NCI-H1092 (cell line): Measurements from ENCODE around the gene NUP188.
A peak's percentile ranks its signal among the peaks of the same experiment; 100 is the strongest.
"Not testable (repeated sequence)": the region's sequence is repeated elsewhere in the genome, so short reads cannot be mapped to it uniquely, and the experiment has no call there.

Source experiments
- DNase-seq: peaks from one replicate; lab custom pipeline; 2025; lab: John Stamatoyannopoulos, UW

NUP188 gene

GRCh38 chr9:128916745-128917144 is 30.8 kb upstream of the NUP188 start:
- no peak for DNase-seq

GRCh38 chr9:128917151-128917849 is 30.2 kb upstream of the NUP188 start:
- DNase-seq, result peak; percentile 64

GRCh38 chr9:128918921-128919320 is 28.6 kb upstream of the NUP188 start:
- DNase-seq, result no peak

DNA sequence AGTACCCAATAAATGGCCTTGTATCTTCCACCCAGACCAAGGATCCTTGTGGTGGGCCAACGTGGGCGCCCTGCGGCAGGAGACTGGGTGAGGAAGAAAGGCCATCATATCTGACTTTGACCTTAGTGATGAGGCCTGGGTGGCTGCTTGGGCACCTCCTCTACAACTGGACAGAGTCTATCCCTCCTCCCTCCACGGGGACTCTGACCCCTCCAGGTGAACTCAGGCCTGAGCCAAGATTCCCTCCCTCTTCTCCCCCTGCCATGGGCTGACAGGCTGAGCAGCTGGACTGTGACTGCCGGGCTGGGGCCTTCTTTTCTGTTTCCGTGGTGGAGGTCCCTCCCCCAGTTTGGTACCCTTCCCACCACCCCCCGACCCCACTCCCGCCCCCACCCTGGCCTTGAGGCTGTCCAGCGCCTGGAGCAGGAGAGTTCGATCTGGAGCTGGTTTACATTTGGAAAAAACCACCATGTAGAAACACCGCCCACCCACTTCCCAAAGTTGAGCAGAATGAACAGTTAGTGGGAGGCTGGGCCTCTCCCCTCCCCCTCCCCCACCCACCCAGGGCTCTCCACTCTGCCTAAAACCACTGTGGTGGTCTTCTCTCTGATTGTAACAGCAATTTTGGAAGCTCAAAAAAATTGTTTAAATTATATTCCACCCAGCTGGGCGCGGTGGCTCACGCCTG is 28.0 kb upstream of the NUP188 start:
- no peak for DNase-seq

DNA sequence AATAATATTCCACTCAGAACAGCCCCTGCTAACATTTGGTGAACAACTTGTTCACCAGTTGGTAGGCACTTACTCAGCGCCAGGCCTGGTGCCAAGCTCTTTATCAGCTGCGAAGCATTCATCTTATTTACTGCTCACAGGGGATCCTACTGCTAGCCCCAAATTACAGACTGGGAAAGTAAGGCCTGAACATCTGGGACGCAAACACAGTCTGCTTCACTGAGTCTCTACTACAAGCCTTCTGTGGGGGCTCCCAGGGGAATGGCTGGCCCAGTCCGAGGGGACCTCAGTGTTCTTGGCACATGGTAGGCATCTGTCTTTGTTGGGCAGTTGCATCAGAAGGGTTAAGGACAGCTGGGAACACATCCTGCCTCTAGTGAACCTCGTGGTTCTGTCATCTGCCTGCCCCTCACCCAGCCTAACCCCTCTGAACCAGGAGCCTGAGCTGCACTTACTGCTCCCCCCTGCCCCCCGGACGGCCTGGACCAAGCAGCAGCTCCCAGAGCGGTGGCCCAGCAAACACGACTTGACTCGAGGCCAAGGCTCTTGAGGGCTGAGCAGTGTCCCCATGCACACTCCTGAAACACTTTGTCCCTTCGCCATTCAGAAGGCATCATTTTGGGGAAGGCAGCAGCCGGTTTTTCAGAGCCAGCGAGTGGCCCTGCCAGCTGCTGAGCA is 27.0 kb upstream of the NUP188 start, which contains the start of gene PHYHD1:
TSS of gene PHYHD1 (plus strand) at position 602 of the 678 bp plus-strand sequence. CDS start 1,342 bp downstream, outside the sequence.
- DNase-seq, result peak; percentile 81

- no peak for DNase-seq
Observed at GRCh38 chr9:128921881-128922763, 25.4 kb upstream of the NUP188 start.

DNA sequence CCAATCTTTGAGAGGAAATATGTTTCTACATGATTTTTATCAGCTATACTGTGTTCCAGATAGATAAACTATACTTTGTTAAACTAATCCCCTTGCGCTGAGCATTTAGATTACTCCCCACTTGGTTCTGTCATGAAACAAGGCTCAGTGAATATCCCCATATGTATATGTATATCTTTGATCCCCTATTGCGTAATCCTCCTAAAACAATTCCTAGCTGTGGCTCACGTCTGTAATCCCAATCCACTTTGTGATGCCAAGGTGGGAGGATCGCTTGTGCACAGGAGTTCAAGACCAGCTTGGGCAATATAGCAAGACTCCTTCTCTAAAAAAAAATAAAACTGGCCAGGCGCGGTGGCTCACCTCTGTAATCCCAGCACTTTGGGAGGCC is 24.0 kb upstream of the NUP188 start:
- no peak for DNase-seq

GRCh38 chr9:128927731-128928411 is 19.6 kb upstream of the NUP188 start:
- DNase-seq, result peak; percentile 30

- no peak for DNase-seq
Observed at GRCh38 chr9:128928624-128929023, 18.9 kb upstream of the NUP188 start.

DNA sequence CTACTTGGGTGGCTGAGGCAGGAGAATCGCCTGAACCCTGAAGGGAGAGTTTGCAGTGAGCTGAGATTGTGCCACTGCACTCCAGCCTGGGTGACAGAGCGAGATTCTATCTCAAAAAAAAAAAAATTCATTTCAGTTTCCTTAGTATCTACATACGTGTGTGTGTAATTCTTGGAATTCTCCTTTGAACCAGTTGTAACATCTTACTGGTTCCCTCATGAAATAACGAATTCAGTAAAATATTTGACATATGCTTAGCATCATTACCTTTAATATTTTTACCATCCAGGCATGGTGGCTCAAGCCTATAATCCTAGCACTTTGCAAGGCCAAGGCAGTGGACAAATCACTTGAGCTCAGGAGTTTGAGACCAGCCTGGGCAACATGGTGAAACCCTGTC is 17.9 kb upstream of the NUP188 start:
- DNase-seq, result no peak

DNA sequence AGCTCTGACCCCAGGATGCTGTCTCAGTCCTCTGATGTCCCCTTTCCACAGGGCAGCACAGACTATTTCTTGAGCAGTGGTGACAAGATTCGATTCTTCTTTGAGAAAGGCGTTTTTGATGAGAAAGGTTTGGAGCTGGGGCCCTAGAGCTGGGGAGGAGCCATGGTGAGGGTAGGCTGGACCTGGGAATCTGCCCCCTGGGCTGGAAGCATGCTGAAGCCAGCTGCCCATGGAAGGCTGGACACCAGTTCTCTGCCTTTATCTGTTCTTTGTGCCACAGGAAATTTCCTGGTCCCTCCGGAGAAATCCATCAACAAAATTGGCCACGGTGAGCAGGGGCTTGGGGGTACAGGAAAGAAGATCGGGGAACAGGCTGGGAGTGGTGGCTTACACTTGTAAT is 13.8 kb upstream of the NUP188 start:
- no peak for DNase-seq

DNA sequence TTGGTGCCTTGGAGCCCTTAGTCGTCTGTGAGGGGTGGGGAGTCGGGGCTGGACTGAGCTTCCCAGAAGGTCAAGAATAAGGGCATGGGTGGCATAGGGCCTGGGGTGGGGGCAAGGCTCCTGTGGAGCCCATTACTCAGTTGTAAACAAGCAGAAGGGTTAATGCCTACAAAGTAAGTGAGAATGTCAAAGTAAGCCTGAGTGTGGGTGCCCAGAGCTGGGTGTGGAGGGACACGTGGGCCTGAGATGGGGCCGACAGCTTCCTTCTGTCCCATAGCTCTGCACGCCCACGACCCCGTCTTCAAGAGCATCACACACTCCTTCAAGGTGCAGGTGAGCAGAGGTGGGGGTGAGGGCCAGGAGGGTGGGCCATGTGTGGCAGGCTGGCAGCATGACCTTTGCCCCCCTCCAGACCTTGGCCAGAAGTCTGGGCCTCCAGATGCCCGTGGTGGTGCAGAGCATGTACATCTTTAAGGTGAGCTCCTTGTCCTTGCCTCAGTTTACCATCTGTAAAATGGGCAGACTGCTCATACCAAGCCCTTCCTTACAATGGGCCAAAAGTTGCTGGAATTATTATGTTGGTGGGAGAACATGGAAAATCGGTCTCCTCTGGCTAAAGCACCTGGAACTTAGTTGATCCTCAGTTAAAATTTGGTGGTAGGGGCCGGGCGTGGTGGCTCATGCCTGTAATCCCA is 11.2 kb upstream of the NUP188 start:
- DNase-seq, result no peak

DNA sequence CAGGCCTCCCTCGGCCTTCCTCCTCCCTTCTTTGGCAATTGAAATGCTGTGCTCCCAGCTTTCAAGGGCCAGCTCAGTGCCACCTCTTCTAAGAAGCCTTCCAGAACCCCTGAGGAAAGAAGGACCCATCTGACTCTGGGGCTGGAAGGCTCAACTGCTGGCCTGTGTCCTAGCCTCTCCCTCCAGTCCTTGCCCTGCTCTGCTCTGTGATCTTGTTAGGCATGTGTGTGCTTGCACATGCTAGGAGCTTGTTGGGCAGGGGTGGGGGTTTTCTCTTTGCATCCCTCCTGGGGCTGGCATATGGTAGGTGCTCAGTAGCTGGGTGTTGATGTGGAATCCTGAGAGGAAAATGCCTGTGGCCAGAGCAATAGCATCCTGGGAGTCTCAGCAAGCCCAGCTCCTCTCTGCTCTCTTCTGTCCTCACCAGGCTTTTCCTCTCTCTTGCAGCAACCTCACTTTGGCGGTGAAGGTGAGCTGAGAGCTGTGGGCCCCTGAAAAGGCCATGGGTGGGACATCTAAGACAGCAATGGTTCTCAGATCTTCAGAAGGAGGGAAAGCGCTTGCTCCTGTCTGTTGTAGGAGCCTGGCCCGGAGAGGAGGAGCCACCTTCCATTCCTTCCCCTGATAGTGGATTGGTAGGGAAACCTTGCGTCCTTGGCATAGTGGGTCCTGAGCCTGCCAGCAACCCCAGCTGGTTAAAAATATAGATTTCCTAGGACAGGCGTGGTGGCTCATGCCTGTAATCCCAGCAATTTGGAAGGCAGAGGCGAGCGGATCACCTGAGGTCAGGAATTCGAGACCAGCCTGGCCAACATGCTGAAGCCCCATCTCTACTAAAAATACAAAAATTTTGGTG is 10.0 kb upstream of the NUP188 start:
- DNase-seq, result no peak

DNA sequence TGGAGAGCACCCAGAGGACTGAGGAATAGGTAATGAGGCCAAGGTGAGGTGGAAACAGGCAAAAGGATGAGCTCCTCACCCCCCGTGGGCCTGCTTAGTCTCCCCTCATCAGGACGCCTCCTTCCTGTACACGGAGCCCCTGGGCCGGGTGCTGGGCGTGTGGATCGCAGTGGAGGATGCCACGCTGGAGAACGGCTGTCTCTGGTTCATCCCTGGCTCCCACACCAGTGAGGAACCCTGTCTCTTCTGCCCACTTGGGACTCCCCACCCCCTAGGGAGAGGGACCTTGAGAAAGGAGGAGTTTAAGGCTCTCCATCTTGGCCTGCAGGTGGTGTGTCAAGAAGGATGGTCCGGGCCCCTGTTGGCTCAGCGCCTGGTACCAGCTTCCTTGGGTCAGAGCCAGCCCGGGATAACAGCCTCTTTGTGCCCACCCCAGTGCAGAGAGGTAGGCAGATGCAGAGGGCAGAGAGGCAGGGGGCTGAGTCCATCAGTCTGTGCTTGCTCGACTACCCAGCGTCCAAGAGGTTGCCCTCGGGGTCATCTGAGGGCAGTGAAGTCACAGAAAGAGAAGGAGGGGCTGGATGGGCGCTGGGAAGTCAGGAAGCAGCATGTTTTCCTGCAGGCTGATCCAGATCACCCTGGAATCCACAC is 7.1 kb upstream of the NUP188 start:
- DNase-seq, result peak; percentile 10

GRCh38 chr9:128940946-128941755 is 6.3 kb upstream of the NUP188 start:
- DNase-seq, result no peak

DNA sequence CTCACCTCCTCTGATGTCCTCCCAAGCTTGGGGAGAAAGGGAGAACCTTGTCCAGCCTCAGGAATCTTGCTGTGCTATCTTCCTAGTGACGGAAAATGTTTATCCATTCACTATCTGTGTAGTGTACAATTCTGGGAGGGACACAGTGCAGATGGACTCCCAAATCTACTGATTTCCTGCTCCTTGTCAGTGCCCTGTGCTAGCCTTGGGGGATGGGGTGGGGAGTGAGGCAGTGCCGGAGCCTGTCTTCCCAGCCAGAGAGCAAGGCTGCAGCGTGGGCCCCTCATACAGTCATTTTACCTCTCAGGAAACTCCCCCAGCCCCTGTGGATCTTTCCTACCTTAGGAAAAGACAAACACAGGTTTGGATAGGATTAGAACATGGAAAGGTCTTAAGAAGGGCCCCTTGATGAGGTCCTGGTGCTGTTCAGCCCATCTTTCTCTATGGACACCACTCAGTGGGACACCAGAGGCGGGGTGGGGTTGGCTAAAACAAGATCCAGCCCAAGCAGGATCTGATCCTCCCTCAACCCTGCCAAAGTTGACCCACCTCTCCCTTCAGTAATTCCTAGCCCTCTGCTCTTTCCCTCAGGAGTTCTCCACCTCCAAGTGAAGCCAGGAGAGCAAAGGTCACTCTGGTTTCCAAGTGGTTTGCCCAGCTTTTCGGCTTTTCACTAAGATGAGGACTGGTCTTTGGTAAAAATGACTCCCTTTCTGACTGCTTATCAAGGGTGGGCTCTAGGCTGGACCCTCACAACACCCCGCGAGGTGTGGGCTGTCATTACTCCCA is 3.5 kb upstream of the NUP188 start:
- no peak for DNase-seq

DNA sequence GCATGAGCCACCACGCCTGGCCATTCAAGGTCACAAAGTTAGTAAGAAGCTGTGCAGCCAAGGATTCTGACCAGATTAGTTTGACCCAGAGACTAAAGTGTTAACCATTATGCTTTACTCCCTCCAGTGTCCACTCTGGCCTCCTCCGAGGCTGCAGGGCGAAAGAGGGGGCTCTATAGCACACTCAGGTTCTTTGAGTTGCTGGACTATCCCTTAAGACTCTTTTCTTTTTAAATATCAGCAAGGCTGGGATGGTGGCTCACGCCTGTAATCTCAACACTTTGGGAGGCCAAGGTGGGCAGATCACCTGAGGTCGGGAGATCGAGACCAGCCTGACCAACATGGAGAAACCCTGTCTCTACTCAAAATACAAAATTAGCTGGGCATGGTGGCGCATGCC is 2.5 kb upstream of the NUP188 start:
- DNase-seq, result not testable (repeated sequence)
